HG02763 (cell line): ENCODE results near the gene CMPK1.
"Not testable (repeated sequence)": the region's sequence is repeated elsewhere in the genome, so short reads cannot be mapped to it uniquely, and the experiment has no call there.

Experiments
- ATAC-seq: cut with Tn5 transposase; IDR thresholded peaks from one replicate; pipeline ENCODE4 v1.9.1; 2021; ENCODE audit warnings: mild to moderate bottlenecking, moderate library complexity; ENCODE audit not compliant: unreplicated experiment

The CMPK1 gene

GRCh38 chr1:47333578-47333921 is at the start of gene CMPK1:
Gene CMPK1, plus strand, starts transcription at chr1:47333790. Its CDS starts 156 bp downstream, at chr1:47333946.
- ATAC-seq = peak; percentile 71

GRCh38 chr1:47288116-47288515 is 45.5 kb upstream of the CMPK1 start:
- not testable (repeated sequence) for ATAC-seq

GRCh38 chr1:47294863-47295262 is 38.7 kb upstream of the CMPK1 start:
- ATAC-seq = not testable (repeated sequence)

- no peak for ATAC-seq
Measured at GRCh38 chr1:47295579-47295978, 38.0 kb upstream of the CMPK1 start.

- no peak for ATAC-seq
Measured at GRCh38 chr1:47298025-47298699, 35.4 kb upstream of the CMPK1 start.

DNA sequence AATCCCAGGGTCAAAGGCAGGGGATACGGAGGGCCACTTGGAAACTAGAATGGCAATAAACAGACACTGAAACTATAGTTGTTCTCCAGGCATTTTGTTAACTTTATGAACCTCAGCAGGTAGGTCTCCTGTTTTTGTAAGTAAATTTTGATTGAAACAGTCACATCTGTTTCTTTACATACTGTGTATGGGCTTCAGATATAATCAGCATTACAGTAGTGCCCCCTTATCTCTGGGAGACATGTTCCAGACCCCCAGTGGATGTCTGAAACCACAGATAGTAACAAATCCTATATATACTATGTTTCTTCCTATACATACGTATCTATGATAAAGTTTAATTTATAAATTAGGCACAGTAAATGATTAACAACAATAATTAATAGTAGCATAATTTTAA is 31.1 kb upstream of the CMPK1 start:
- no peak for ATAC-seq

DNA sequence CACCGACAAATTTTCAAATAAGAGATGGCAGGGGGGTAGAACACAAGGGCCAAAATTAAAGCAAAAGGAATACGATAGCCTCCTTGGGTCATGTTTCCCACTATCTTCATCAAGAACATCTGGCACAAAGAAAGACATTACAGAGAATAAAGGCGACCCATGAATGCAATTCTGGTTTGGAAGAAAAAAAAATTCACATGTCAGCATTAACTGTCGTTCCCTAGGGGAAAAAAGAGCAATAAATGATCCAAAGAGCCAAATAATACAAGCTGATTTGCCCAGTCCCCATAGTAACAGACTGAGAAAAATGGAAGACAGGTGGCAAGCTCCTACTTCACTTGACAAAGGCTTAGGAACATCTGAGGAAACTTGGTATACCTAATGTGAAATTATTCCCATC is 24.2 kb upstream of the CMPK1 start:
- ATAC-seq = no peak

GRCh38 chr1:47313915-47314664 is 19.5 kb upstream of the CMPK1 start, which contains the start of gene STIL:
Gene STIL, minus strand, starts transcription at chr1:47314147. Its CDS starts 3,828 bp downstream, at chr1:47310319.
- ATAC-seq = peak; percentile 98

GRCh38 chr1:47317841-47318240 is 15.7 kb upstream of the CMPK1 start:
- no peak for ATAC-seq

DNA sequence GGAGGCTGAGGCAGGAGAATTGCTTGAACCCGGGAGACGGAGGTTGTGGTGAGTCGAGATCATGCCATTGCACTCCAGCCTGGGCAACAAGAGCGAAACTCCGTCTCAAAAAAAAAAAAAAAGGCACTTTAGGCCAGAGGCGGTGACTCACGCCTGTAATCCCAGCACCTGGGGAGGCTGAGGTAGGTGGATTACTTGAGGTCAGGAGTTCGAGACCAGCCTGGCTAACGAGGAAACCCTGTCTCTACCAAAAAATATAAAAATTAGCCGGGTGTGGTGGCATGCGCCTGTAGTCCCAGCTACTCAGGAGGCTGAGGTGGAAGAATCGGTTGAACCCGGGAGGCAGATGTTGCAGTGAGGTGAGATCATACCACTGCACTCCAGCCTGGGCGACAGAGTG is 13.6 kb upstream of the CMPK1 start:
- ATAC-seq = not testable (repeated sequence)

- ATAC-seq = no peak
Measured at GRCh38 chr1:47323599-47324031, 10.0 kb upstream of the CMPK1 start.

DNA sequence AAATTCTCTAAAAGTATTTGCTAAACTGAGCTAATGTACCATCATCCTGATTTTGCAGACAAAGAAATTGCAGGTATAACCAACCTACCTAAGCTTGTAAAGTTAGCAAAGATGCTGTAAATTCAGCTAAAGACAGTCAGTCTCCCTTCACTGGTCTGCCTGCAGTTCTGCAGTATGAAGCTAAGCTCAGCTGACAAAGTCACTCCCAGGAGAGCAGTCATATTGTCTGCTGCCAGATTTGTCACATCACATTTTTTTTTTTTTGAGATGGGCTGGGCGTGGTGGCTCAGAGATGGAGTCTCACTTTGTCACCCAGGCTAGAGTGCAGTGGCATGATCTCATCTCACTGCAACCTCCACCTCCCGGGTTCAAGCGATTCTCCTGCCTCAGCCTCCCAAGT is 8.9 kb upstream of the CMPK1 start:
- ATAC-seq = no peak

DNA sequence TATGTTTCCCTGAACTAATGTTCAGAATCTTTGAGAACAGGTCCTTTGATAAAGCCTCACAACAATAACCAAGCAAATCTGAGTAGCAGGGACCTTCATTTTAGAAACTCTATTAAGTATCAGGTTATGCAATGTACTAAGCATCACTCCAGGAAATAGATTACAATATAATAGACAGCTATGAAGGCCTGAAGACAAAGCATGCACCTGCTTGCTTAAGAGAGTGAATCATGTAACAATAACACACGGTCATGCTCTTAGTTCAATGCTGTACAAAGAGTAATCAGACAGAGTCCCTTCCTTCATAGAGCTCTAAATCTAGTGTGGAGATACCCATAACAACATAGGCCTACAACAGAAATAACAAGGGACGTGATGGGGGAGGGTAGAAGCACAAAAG is 8.1 kb upstream of the CMPK1 start:
- ATAC-seq = no peak

- no peak for ATAC-seq
Measured at GRCh38 chr1:47326271-47326670, 7.3 kb upstream of the CMPK1 start.

GRCh38 chr1:47328992-47329391 is 4.6 kb upstream of the CMPK1 start:
- ATAC-seq = no peak

GRCh38 chr1:47330212-47330611 is 3.4 kb upstream of the CMPK1 start:
- no peak for ATAC-seq

GRCh38 chr1:47331875-47332274 is 1.7 kb upstream of the CMPK1 start:
- no peak for ATAC-seq

DNA sequence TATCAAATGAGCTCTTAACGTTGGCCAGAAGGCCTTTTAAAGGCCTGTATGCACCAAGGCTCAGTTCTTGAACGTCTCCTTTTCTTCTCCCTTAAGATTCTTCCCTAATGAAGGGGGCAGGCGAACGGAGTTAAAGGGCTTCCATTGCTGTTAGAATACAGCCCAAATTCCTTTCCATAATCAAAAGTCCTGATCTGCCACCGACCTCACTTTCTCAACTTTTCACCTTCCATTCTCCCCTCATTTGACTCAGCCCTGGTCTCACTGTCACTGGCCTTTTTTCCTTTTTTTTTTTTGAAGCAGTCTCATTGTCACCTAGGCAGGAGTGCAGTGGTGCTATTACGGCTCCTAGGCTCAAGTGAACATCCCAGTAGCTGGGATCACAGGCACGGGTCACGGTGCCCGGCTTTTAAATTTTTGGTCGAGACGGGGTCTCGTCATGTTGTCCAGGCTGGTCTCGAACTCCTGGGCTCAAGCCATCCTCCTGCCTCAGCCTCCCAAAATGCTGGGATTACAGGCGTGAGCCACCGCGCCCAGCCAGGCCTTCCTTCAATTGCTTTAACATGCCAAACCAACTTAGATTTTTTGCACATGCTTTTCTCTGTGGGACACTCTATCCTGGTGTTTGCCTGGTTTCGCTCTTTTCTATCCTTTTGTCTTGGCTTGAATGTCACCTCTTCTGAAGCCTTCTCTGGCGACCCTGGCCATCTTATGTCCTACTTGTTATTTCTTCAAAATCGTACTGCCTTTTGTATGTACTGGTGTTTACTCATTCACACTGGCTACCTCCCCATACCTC is 612 bp upstream of the CMPK1 start:
- ATAC-seq = no peak

DNA sequence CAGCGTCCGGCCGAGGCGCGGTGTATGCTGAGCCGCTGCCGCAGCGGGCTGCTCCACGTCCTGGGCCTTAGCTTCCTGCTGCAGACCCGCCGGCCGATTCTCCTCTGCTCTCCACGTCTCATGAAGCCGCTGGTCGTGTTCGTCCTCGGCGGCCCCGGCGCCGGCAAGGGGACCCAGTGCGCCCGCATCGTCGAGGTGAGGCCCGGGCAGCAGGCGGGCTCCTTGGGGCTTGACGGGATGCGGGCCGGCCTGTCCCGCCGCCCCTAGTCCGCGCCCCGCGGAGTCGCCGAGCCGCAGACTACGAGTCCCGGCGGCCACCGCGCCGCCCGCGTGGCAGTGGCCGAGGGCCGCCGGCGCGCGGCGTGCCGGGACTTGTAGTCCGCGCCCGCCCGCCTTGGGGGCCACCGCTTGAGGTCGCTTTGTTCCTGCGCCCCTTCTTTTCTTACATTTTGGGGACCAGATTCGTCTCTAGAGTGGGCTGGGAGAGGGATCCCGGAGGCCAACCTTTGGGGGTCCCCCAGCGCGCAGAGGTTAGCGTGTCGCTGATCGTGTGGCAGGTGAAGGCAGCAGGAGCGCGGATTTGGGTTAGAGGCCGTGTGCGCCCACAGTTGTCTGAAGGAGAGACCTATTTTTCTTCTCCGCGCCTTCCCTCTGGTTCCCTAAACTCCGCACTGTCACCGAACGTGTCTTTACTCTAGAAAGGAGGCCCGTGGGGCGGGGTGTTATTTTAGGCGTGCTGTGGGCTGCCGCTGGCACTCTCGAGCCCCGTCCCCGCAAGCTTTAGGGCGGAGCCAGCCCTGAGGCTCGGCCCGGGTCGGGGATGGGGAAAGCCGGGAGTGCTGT is 553 bp downstream of the CMPK1 start:
- ATAC-seq = peak; percentile 84

DNA sequence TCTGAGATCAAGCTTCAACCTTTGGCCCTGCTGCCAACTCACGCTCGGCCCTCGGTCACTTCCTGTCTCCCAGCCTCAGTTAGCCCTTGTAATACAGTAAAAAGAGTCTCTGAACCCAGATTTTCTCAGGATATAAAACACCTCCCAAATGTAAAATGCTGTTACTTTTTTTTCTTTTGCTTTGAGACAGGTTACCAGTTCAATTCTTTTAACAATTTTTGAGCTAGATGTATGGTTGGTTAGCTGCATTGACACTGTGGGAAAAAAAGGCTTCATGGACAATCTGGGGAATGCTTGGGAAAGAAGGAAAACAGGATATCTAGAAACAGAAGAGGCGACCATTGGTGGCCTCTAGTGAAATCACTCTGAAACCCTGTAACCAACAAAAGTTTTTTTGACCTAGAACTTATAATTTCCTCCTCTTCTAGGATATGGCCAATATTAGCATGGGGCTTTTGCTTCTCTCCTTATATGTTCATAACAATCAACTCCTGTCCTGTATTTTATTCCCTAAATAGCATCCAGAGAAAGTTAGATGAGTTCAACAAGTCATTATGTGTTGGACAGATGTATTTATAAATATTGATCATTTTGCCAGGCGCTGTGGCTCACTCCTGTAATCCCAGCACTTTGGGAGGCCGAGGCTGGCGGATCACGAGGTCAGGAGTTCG is 1.3 kb downstream of the CMPK1 start:
- ATAC-seq = no peak
